Upper lobe of left lung (tissue), 4 donors: ENCODE results near the gene PIGN.

Experiments
- CTCF ChIP-seq, 6 experiments: fragments of 450-650 bp in 4 of 6; fragments of 200-600 bp in 2 of 6; sonication (generic) in 2 of 6; IDR thresholded peaks; one replicate each; pipeline ENCODE4 v1.5.1; 2016 to 2019; ENCODE audit warnings: antibody characterized with exemption in 6 of 6
- POLR2A ChIP-seq, 4 donors: fragments of 450-650 bp; IDR thresholded peaks; one replicate each; pipeline ENCODE4 v1.5.1; 2016 to 2017; ENCODE audit warnings: antibody characterized with exemption in 4 of 4, mild to moderate bottlenecking in 2 of 4
- POLR2AphosphoS5 ChIP-seq, 2 donors: sonication (generic); formaldehyde crosslinking; IDR thresholded peaks; one replicate each; pipeline ENCODE4 v1.5.1; 2017; ENCODE audit warnings: antibody characterized with exemption in 2 of 2

- TF ChIP-seq CTCF (IDR thresholded peaks at IDR 0.05) = no peak
- TF ChIP-seq POLR2AphosphoS5 (IDR thresholded peaks at IDR 0.05) = no peak
- TF ChIP-seq POLR2A (IDR thresholded peaks at IDR 0.05) = no peak
These were observed 168.2 kb downstream of the PIGN start for GRCh38 chr18:62018759-62019041.
